ENCODE data around the gene ZFX. TPM values are rescaled to one million over a fixed set of nuclear protein-coding genes. Genes with fewer than 3 reads are reported as not detected.

ZFX gene
- total RNA-seq, 1 donor from 2014 or later: 59.1 TPM

DNA sequence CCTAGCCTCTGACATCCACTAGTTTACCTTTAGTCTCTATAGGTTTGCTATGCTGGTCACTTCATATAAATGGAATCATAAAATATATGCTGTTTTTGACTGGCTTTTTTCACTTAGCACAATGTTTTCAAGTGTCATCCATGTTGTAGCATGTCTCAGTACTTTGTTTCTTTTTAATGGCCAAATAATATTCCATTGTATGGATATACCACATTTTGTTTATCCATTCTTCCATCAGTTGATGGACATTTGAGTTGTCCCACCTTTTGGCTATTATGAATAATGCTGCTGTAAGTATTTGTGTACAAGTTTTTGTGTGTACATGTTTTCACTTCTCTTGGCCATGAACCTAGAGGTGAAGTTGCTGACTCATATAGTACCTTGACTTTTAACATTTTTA, 75.7 kb downstream of the ZFX start:
- Histone ChIP-seq H3K9ac (no peak overlapping the region), H3K4me3 (no peak overlapping the region), H3K4me2 (no peak overlapping the region), H3F3A (ENCODE audit: low read depth) (no peaks in the 10 kb centered on the region), H4K20me1 (ENCODE audit: low read depth) (no peaks in the 10 kb centered on the region), H3K9me3 (ENCODE audit: low read depth) (no peaks in the 10 kb centered on the region), H3K4me1 (no peaks in the 10 kb centered on the region), H2AFZ (replicated peaks) (no peak overlapping the region), H3K27me3 (no peaks in the 10 kb centered on the region), H3K79me2 (ENCODE audit: low read depth) (no peaks in the 10 kb centered on the region), H3K27ac (no peak overlapping the region), H3K36me3 (no peaks in the 10 kb centered on the region)
- H3K27me3 Mint-ChIP-seq (ENCODE audit: insufficient read depth, low read depth): no peaks in the 10 kb centered on the region
- no peak overlapping the region for H3K4me3 Mint-ChIP-seq
- H3K9me3 Mint-ChIP-seq: peaks cover 13% of the 10 kb centered on the region
- no peak for DNase-seq (ENCODE audit: low spot score)
- no peaks in the 10 kb centered on the region for H3K4me1 Mint-ChIP-seq
- no peak overlapping the region for H3K27ac Mint-ChIP-seq
- no peak for TF ChIP-seq CTCF (IDR thresholded peaks at IDR 0.05)
- no peak for TF ChIP-seq EZH2 (IDR thresholded peaks at IDR 0.05)
- no peak for TF ChIP-seq EZH2phosphoT487 (IDR thresholded peaks at IDR 0.05)
- no peaks in the 10 kb centered on the region for H3K36me3 Mint-ChIP-seq

GRCh38 chrX:24226176-24226575, 76.6 kb downstream of the ZFX start:
- H3K4me3 Mint-ChIP-seq: no peak overlapping the region
- H3K27me3 ChIP-seq: no peaks in the 10 kb centered on the region
- H3K4me1 Mint-ChIP-seq: peaks cover 4% of the 10 kb centered on the region

GRCh38 chrX:24228596-24228995, 79.1 kb downstream of the ZFX start:
- H3K27ac Mint-ChIP-seq: no peak overlapping the region
- no peaks in the 10 kb centered on the region for H3K36me3 Mint-ChIP-seq
- TF ChIP-seq EZH2 (IDR thresholded peaks at IDR 0.05): no peak
- no peak for TF ChIP-seq EZH2phosphoT487 (IDR thresholded peaks at IDR 0.05)
- no peak for TF ChIP-seq CTCF (IDR thresholded peaks at IDR 0.05)
- Histone ChIP-seq H3K4me1 (no peaks in the 10 kb centered on the region), H3K4me2 (no peak overlapping the region), H3K27ac (no peak overlapping the region), H3K79me2 (ENCODE audit: low read depth) (no peaks in the 10 kb centered on the region), H4K20me1 (ENCODE audit: low read depth) (no peaks in the 10 kb centered on the region), H3K27me3 (no peaks in the 10 kb centered on the region), H3K36me3 (no peaks in the 10 kb centered on the region), H3K4me3 (no peak overlapping the region), H3F3A (ENCODE audit: low read depth) (no peaks in the 10 kb centered on the region), H3K9ac (no peak overlapping the region), H2AFZ (replicated peaks) (no peak overlapping the region), H3K9me3 (ENCODE audit: low read depth) (no peaks in the 10 kb centered on the region)
- H3K4me3 Mint-ChIP-seq: no peak overlapping the region
- H3K9me3 Mint-ChIP-seq: peaks cover 13% of the 10 kb centered on the region
- no peaks in the 10 kb centered on the region for H3K27me3 Mint-ChIP-seq (ENCODE audit: insufficient read depth, low read depth)
- DNase-seq (ENCODE audit: low spot score): no peak
- H3K4me1 Mint-ChIP-seq: peaks cover 6% of the 10 kb centered on the region

More at GRCh38 chrX:24226176-24226575, 76.6 kb downstream of the ZFX start:
- Histone ChIP-seq H3K36me3 (no peaks in the 10 kb centered on the region), H3K9me3 (ENCODE audit: low read depth) (no peaks in the 10 kb centered on the region), H3K4me3 (no peak overlapping the region), H4K20me1 (ENCODE audit: low read depth) (no peaks in the 10 kb centered on the region), H3K4me2 (no peak overlapping the region), H3K9ac (no peak overlapping the region), H3K27ac (no peak overlapping the region), H2AFZ (replicated peaks) (no peak overlapping the region), H3K4me1 (no peaks in the 10 kb centered on the region), H3K79me2 (ENCODE audit: low read depth) (no peaks in the 10 kb centered on the region), H3F3A (ENCODE audit: low read depth) (no peaks in the 10 kb centered on the region)
- TF ChIP-seq EZH2 (IDR thresholded peaks at IDR 0.05) (no peak), EZH2phosphoT487 (IDR thresholded peaks at IDR 0.05) (no peak), CTCF (IDR thresholded peaks at IDR 0.05) (no peak)
- peaks cover 13% of the 10 kb centered on the region for H3K9me3 Mint-ChIP-seq
- no peaks in the 10 kb centered on the region for H3K27me3 Mint-ChIP-seq (ENCODE audit: insufficient read depth, low read depth)
- no peak for DNase-seq (ENCODE audit: low spot score)
- no peak overlapping the region for H3K27ac Mint-ChIP-seq
- H3K36me3 Mint-ChIP-seq: no peaks in the 10 kb centered on the region

All from neural progenitor cell (in vitro differentiated cells).